Kidney glomerular epithelial cell (primary cell): Measurements from ENCODE around the gene NTM.

Source experiments
- DNase-seq: peaks from one replicate; lab custom pipeline; 2025; lab: John Stamatoyannopoulos, UW

Gene NTM

GRCh38 chr11:132008226-132008625, 637.8 kb downstream of the NTM start:
- no peak for DNase-seq

GRCh38 chr11:132008872-132009271, 638.5 kb downstream of the NTM start:
- DNase-seq = no peak

GRCh38 chr11:132020001-132020400, 649.6 kb downstream of the NTM start:
- DNase-seq = no peak

GRCh38 chr11:132022285-132022684, 651.9 kb downstream of the NTM start:
- DNase-seq = no peak

- no peak for DNase-seq
Observed at GRCh38 chr11:132022733-132023478, 652.5 kb downstream of the NTM start.

GRCh38 chr11:132024587-132025295, 654.3 kb downstream of the NTM start:
- peak; percentile 90 for DNase-seq

- no peak for DNase-seq
Observed at GRCh38 chr11:132026746-132027145, 656.3 kb downstream of the NTM start.

- peak; percentile 43 for DNase-seq
Observed at GRCh38 chr11:132028380-132029240, 658.2 kb downstream of the NTM start.

- no peak for DNase-seq
Observed at GRCh38 chr11:132030896-132031295, 660.5 kb downstream of the NTM start.

GRCh38 chr11:132032555-132032954, 662.1 kb downstream of the NTM start:
- DNase-seq = no peak

GRCh38 chr11:132033051-132033450, 662.6 kb downstream of the NTM start:
- DNase-seq = no peak

GRCh38 chr11:132035228-132035627, 664.8 kb downstream of the NTM start:
- no peak for DNase-seq

- no peak for DNase-seq
Observed at GRCh38 chr11:132035766-132036165, 665.4 kb downstream of the NTM start.

GRCh38 chr11:132036220-132036619, 665.8 kb downstream of the NTM start:
- no peak for DNase-seq

GRCh38 chr11:132036746-132037466, 666.5 kb downstream of the NTM start:
- DNase-seq = no peak

- peak; percentile 52 for DNase-seq
Observed at GRCh38 chr11:132037467-132037862, 667.0 kb downstream of the NTM start.

- DNase-seq = no peak
Observed at GRCh38 chr11:132037956-132038355, 667.5 kb downstream of the NTM start.

GRCh38 chr11:132039521-132039920, 669.1 kb downstream of the NTM start:
- DNase-seq = no peak

- DNase-seq = no peak
Observed at GRCh38 chr11:132042296-132042695, 671.9 kb downstream of the NTM start.

GRCh38 chr11:132043714-132044113, 673.3 kb downstream of the NTM start:
- no peak for DNase-seq

GRCh38 chr11:132045107-132045506, 674.7 kb downstream of the NTM start:
- no peak for DNase-seq

GRCh38 chr11:132046288-132046865, 676.0 kb downstream of the NTM start:
- DNase-seq = no peak
